Measurements from ENCODE around the gene TENT5D.
"Not testable (repeated sequence)": the region's sequence is repeated elsewhere in the genome, so short reads cannot be mapped to it uniquely, and the experiment has no call there.

The TENT5D gene

GRCh38 chrX:80420147-80420546, at the start of gene TENT5D:
Gene TENT5D (plus strand): TSS chrX:80420447. CDS start chrX:80442540, 22,093 bp downstream.
- DNase-seq = no peak

GRCh38 chrX:80385651-80386050, 34.6 kb upstream of the TENT5D start:
- DNase-seq = not testable (repeated sequence)

- no peak for DNase-seq
These were observed 32.0 kb upstream of the TENT5D start for GRCh38 chrX:80388206-80388605.

GRCh38 chrX:80412042-80412441, 8.2 kb upstream of the TENT5D start:
- no peak for DNase-seq

- DNase-seq = no peak
These were observed 2.8 kb downstream of the TENT5D start for GRCh38 chrX:80423000-80423399.

- no peak for DNase-seq
These were observed 3.5 kb downstream of the TENT5D start for GRCh38 chrX:80423744-80424143.

GRCh38 chrX:80430826-80431504, 10.7 kb downstream of the TENT5D start:
- no peak for DNase-seq

GRCh38 chrX:80431505-80431832, 11.2 kb downstream of the TENT5D start:
- no peak for DNase-seq

- no peak for DNase-seq
These were observed 12.2 kb downstream of the TENT5D start for GRCh38 chrX:80432441-80432840.

- DNase-seq = no peak
These were observed 12.6 kb downstream of the TENT5D start for GRCh38 chrX:80432863-80433262.

- not testable (repeated sequence) for DNase-seq
These were observed 47.9 kb downstream of the TENT5D start for GRCh38 chrX:80468166-80468565.

- DNase-seq = no peak
These were observed 51.3 kb downstream of the TENT5D start for GRCh38 chrX:80471582-80471981.

- no peak for DNase-seq
These were observed 65.3 kb downstream of the TENT5D start for GRCh38 chrX:80485543-80485942.

GRCh38 chrX:80486299-80486698, 66.1 kb downstream of the TENT5D start:
- no peak for DNase-seq

- DNase-seq = no peak
These were observed 68.9 kb downstream of the TENT5D start for GRCh38 chrX:80489166-80489565.
